Activated CD8-positive, alpha-beta memory T cell treated with anti-CD3 and anti-CD28 coated beads, Interleukin-2, amount 50 U/mL, for 24 hours (primary cell): Measurements from ENCODE around the gene ZNF747.

Experiments used
- DNase-seq: peaks from one replicate; pipeline ENCODE4 v3.0.0-alpha.2; 2020; ENCODE audit errors: extremely low read depth

Gene ZNF747

DNA sequence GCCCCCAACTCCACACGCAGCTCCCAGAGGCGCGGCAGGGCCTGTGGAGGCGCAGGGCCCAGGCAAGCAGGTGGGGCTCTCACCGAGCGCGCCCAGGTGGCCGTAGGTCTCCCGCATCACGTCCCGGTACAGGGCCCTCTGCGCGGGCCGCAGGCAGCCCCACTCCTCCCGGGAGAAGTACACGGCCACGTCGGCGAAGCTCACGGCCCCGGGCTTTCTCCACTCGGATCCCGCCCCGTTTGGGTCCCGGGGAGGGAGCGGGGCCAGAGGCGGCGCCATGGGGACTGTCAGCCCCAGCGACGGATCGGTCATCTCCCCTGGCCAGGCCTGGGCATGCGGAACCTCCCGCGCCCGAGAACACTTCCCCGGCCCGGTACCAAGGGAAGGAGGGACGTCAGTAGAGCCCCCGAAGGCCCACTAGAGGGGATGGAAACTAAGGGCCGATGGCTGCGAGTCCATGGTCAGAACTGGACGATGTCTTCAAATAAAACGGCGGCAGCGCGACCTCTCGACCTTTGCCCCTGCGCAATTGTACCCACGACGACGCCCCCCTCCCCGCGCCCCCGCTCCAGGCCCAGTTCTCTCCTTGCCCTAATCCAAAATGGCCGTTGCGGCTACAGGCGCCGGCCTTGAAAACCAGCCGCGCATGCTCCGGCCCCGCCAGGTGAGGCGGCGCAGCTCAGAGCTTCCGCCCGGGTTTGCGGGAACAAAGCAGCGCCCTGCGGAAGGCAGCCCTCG is at the start of gene ZNF747:
ZNF747 (minus strand) TSS at position 491 of the 738 bp plus-strand sequence; CDS start at position 312, 179 bp downstream.
- DNase-seq, result peak; percentile 80

DNA sequence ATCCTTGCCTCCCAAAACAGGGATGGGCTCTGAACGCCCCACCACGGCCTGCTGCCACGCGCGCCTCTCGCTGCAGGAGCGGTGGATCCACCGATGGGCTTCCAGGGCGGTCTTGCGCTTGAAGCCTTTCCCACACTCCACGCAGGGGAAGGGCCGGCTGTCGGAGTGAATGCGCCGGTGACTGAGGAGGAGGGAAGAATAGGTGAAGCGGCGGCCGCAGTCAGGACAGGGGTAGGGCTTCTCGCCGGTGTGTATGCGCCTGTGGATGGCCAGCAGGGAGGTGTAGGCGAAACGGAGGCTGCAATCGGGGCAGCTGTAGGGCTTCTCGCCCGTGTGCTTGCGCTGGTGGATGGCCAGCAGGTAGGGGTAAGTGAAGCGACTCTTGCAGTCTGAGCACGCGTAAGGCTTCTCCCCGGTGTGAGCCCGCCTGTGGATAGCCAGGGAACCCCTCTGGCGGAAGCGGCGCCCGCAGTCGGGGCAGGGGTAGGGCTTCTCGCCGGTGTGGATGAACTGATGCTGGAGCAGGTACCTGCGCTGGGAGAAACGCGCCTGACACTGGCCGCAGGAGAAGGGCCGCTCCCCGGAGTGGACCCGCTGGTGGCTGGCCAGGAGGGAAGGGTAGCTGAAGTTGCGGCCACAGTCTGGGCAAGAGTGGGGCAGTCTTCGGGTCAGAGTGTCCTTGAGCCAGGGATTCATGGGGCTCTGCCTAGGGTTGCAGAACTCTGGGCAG is 48.1 kb upstream of the ZNF747 start:
- DNase-seq, result no peak

DNA sequence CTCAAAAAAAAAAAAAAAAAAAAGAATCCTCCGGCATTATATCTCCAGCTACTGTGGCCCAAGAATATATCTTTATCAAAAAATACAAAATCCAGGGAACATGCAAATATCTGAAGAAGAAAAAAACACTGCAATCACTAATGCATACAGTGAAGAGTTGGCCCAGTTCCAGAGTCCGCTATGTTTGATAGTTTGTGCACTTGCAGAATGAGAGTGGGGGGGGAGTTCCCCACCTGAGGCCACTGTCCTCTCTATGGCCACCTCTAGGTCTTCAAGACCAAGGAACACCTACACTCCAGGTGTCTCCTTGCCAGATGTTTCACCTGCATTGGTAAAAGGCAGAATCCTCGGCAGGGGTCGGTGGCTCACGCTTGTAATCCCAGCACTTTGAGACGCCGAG is 46.8 kb upstream of the ZNF747 start:
- DNase-seq, result no peak

DNA sequence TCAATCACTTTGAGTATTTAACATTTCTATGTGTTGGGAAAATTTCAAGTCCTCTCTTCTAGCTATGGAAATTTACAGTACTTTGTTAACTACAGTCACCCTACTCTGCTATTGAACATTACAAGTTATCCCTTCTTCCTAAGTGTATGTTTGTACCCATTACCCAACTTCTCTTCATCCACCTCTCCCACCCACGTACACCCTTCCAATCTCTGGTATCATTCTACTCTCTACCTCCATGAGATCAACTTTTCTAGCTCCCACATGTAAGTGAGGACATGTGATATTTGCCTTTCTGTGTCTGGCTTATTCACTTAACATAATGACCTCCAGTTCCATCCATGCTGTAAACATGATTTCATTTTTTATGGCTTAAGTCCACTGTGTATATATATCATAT is 40.0 kb upstream of the ZNF747 start:
- DNase-seq, result no peak

DNA sequence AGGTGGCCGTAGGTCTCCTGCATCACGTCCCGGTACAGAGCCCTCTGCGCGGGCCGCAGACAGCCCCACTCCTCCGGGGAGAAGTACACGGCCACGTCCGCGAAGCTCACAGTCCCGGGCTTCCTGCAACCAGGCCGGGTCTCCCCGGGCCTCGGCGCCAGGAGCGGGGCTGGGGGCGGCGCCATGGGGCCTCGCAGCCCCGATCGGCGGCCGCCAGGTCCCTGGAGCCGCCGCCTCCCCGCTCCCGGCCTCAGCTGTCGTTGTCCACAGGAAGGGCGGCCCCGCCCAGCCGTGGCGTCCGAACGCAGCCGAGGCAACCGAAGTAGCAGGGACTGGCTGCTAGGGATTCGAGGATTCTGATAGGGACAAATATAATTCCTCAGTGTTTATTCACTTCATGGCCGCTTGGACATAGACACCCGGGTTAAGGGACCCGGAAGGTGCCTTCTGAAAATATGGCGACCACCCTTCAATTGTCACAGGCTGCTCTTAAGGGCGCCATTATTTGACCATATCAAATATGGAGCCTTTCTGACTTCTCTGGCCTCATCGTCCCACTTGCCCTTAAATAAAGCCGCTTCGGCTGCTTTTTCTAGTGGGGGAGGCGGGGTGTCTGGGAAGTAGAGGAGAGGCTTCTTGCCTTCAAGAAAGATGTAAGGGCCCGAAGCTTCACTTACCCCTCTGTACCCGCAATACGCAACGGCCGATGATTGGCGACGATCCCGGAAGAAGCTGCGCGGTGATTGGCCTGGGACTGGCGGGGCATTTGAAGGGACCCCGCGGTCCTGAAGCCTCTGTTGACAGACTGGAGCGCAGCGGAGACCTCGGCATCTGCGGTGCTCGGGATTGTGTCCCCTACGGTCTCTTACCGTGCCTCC is 37.0 kb upstream of the ZNF747 start, which contains the start of gene ZNF688:
ZNF688 (minus strand) TSS at position 270 of the 878 bp plus-strand sequence; CDS start at position 185, 85 bp downstream.
- DNase-seq, result peak; percentile 88

DNA sequence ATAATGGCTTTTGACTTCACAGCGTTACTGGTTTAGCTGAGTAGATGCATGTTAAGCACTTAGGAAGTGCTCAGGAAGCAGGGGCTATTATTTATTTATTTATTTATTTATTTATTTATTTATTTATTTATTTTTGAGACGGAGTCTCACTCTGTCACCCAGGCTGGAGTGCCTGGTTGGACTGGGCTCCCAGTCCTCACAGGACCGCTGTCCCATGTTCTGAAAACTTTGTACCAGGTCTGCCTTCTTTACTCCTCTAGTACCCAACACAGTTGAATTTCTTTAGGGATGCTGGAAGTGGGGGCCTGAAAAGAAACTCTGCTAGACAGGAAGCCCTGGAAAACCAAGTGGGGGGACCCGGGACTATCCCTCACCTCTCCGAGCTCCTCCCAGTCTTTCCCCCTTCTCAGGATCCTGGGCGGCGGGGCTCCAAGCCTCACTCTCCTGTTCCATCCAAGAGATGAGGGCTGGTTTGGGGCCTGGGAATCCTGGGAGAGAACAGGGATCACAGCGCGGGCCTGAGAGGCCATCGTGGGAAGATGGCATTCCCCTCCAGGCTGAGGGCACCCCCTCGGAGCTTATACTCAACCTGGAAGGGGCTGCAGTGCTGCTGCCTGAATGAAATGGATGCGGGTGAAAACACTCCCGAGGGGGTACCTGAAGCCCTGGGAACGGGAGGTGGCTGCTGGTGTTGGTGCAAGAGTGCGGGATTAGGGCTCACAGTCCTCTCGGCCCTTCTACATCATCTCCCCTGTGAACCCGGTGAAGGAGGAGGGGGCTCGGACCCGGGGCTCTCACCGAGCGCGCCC is 36.2 kb upstream of the ZNF747 start:
- no peak for DNase-seq

DNA sequence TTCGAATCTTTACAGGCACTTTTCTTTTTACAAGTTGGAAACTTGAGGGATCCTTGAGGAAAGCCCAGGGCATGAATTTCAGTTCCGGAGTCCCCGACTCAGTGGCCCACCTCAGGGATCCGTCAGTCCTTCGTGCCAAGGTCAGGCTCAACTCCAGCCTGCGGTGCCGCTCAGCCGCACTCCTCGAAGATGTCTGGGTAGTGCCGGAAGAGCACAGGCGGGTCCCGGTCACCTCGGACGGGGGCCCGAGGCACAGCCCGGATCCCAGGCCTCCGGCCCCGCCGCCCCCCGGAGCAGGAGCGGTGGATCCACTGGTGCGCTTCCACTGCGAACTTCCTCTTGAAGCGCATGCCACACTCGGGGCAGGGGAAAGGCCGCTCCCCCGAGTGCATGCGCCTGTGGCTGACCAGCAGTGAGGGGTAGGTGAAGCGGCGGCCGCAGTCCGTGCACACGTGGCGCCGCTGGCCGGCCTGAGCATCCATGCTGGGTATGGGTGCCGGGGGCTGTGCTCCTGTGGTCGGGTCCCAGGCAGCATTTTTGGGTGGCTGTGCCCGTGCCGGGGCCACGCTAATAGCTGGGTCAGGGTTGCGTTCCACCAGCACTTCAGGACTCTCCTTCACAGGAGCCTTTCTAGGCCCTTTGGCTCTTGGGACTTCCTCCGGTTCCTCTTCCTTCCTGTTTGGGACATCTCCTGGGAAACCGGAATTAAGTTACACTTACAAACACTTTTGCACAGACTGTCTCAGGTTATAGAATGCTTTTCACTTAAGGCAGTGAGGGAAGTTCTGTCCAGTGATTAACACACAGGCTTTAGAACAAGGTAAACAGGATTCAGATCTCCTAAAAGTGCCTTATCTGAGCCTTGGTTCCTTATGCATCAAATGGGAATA is 35.3 kb upstream of the ZNF747 start:
- no peak for DNase-seq

DNA sequence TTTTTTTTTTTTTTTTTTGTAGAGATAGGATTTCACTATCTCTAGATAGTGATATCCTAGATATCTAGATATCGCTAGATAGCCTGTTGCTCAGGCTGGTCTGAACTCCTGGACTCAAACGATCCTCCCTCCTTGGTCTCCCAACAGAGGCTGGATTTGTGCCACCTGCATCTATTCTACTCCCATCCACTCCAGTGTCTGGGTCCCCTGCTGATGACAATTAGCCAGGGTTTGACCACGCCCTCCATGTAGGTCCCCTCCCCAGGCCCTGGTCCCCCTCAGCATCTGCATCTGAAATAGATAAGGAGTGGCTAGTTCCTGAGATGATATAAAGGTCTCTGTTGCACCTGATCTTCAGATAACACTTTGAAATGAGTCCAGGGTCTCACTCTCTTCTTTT is 34.6 kb upstream of the ZNF747 start:
- DNase-seq, result no peak

DNA sequence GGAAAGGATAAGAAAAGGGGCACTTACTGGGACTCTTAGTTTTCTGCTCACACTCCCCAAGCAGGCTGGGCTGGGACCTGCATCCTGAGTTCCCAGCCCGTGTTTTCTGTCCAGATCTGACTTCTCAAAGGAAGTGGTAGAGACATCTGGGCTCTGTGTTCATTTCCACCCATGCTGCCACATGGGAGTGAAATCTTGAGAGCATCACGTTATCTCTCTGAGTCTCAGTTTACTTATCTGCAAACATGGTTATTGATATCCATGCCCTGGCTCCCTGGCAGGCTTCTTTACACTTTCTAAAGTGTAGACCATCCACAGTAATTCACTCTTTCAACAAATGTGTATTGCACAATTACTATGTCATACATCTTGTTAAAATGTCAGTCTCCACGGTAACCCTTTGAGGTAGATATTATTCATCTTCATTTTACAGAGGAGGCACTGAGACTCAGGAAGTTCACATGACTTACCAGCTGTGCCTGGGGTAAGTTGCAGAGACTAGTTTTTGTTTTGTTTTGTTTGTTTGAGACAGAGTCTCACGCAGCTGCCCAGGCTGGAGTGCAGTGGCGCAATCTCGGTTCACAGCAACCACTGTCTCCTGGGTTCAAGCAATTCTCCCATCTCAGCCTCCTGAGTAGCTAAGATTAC is 33.5 kb upstream of the ZNF747 start:
- DNase-seq, result no peak

DNA sequence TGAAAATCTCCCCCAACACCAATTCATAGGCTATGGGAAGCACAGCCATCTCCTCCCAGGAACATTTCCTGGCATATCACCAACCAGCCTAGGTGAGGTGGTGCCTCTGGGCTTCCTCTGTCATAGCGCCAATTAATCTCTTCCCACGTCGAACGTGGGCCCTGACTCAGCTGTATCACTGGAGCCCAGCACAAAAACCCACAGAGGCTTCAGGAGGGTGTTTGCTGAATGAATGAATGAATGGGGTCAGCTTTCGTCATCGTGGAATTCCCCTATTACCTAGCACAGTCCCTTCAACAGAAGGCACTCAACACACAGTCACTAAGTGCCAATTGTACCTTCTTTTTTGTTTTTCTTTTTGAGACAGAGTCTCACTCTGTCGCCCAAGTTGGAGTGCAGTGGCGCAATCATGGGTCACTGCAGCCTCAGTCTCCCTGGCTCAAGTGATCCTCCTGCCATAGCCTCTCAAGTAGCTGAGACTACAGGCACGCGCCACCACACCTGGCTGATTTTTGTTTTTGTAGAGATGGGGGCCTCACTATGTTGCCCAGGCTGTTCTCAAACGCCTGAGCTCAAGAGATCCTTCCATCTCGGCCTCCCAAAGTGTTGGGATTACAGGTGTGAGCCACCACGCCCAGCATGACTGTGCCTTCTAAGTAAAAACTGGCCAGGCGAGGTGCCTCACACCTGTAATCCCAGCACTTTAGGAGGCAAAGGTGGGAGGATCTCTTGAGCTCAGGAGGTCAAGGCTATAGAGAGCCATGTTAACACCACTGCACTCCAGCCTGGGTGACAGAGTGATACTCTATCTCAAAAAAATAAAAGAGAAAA is 32.7 kb upstream of the ZNF747 start:
- no peak for DNase-seq

DNA sequence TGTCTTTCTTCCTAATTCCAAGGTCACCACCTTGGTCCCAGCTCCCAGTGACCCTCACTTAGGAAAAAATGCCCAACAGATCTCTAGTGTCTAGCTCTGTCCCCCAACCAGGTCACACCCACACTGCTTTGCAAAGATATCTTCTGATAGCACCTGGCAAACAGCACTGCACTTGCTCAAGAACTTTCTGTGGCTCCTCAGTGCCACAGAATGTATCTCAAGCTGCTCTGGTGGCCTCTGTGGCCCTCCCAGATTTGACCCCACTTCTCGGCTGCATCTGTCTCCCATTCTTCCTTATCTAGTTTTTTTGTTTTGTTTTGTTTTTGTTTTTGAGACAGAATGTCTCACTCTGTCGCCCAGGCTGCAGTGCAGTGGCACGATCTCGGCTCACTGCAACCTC is 31.9 kb upstream of the ZNF747 start:
- no peak for DNase-seq

DNA sequence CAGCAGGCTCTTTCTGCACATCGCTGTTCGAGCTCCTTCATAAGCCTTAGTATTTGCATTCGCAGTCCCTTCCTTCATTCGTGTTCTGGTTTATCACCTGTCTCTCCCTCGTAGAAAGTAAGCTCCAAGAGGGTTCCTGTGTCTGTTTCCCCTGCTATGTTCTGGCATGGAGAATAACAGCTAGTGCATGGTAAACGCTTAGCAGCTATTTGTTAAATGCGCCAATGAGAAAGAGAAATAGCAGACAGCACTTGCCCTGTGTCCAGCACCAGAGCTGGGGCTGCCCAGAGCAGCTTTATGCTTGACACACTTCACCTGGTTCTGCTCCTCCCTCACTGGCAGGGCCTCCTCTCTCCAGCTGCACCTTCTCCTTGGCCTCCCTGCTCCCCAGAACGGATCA is 31.3 kb upstream of the ZNF747 start:
- DNase-seq, result no peak

DNA sequence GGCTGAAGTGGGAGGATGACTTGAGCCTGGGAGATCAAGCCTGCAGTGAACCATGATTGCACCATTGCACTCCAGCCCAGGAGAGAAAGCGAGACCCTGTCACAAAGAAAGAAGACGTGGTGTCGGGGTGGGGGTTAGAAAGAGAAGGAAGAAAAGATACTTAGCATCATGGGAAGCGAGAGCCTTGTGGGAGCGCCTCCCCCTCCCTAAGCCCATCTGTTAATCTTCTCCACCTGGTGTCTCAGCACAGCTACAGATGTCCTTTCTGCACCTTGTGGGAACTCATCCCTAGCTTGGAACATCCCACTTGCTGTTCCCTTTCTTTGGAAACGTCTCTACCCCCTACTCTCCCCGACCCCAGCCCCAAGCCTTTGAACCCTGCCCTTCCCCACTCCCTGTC is 30.9 kb upstream of the ZNF747 start:
- no peak for DNase-seq

DNA sequence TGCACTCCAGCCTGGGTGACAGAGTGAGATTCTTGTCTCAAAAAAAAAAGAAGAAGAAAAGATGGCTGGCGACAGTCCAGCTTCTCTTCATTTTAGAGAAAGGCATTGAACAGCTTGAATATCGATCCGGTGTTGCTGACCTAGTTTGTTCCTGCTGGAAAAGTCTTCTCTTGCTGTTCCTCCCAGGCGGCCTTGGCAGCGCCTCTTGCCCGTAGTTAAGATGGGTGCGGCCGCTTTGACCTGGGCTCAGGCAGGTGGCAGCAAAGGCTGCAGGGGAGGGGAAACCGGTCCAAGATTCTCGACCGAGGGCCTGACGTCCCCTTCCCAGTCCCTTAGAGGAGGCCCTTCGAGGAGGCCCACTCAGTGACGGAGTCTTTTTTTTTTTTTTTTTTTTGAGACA is 27.4 kb upstream of the ZNF747 start:
- DNase-seq, result no peak

DNA sequence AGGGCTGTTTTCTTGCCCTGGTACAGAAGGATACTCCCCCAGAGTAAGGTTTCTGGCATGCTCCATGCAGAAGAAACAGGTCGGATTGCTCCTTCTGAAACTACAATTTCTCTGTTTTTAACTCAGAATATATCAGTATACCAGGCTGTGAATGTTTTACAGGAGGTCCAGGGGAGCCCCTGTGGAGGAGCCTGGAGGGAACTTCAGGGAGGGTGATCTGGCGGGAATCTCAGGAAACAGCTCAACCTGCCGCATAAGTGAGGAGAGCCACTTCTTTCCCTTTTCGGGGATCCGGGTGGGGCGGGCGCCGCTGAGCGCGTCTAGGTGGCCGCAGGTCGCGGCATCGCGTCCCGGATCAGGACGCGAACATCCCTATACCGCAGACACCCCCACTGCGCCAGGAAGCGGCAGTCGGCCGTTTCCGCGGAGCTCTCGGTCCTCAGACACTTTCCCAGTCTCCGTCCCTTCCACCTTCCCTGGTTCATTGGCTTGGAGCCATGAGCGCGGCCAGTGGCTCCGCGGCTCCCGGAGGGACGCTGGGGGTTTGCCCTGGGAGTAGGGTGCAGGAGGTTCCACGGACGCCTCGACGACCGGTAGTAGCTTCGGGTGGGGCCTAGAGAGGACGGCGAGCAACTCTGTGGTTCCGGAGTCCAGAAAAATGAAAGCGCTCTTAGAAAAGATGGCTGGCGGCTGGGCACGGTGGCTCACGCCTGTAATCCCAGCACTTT is 26.6 kb upstream of the ZNF747 start:
- no peak for DNase-seq

DNA sequence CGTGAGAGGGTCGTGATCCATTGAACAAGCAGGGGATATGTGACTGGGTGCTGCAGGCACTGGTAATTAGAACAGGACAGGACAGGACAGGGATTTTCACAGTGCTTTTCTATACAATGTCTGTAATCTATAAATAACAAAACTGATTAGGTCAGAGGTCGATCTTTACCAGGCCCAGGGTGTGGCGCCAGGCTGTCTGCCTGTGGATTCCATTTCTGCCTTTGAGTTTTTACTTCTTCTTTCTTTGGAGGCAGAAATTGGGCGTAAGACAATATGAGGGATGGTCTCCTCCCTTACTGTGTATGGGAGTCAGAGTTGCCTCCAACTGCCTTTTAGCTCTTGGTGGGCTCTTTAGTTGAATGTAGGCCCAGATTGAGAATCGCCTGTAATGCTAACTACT is 25.0 kb upstream of the ZNF747 start:
- DNase-seq, result no peak

DNA sequence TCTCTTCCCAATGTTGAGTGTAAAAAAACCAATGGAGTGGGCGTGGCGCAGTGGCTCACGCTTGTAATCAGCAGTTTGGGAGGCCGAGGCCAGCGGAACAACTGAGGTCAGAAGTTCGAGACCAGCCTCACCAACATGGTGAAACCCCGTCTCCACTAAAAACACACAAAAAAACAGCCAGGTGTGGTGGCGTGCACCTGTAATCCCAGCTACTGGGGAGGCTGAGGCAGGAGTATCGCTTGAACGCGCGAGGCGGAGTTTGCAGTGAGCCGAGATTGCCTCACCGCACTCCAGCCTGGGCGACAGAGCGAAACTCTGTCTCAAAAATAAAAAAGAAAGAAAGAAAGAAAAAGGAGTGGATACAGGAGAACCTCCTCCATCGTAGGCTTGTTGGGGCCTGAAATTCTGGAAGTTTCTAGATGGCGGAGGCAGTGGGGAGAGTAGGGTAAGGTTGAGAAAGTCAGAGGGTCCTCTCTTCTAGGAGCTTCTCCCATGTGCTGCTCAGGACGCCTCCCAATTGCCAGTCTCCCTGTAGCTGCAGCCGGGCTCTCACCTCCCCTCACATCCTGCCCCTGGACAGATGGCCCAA is 24.2 kb upstream of the ZNF747 start:
- DNase-seq, result no peak
